IPS-NIHi7 (cell line): Measurements from ENCODE around the gene MIAT.
A peak's percentile ranks its signal among the peaks of the same experiment; 100 is the strongest.

ENCODE experiments used
- DNase-seq: peaks from one replicate; pipeline ENCODE4 v3.0.0; 2012; ENCODE audit warnings: mixed read lengths; ENCODE audit errors: extremely low spot score

MIAT gene

GRCh38 chr22:26632422-26633155 lies 24.8 kb upstream of the MIAT start:
- DNase-seq: no peak

- no peak for DNase-seq
Observed at GRCh38 chr22:26634189-26634588, 23.2 kb upstream of the MIAT start.

GRCh38 chr22:26635117-26635516 lies 22.3 kb upstream of the MIAT start:
- no peak for DNase-seq

- DNase-seq: no peak
Observed at GRCh38 chr22:26636296-26636695, 21.1 kb upstream of the MIAT start.

- no peak for DNase-seq
Observed at GRCh38 chr22:26642465-26643417, 14.6 kb upstream of the MIAT start.

- DNase-seq: no peak
Observed at GRCh38 chr22:26643418-26644100, 13.8 kb upstream of the MIAT start.

GRCh38 chr22:26646158-26646557 lies 11.2 kb upstream of the MIAT start:
- no peak for DNase-seq

GRCh38 chr22:26648011-26648497 lies 9.3 kb upstream of the MIAT start:
- DNase-seq: peak; percentile 51

GRCh38 chr22:26648528-26649388 lies 8.6 kb upstream of the MIAT start:
- DNase-seq: no peak

GRCh38 chr22:26650722-26651421 lies 6.5 kb upstream of the MIAT start:
- DNase-seq: no peak

GRCh38 chr22:26651815-26652214 lies 5.6 kb upstream of the MIAT start:
- no peak for DNase-seq

GRCh38 chr22:26658161-26658560 lies 773 bp downstream of the MIAT start:
- DNase-seq: no peak

- DNase-seq: peak; percentile 87
Observed at GRCh38 chr22:26658671-26659478, 1.5 kb downstream of the MIAT start.

GRCh38 chr22:26660356-26660755 lies 3.0 kb downstream of the MIAT start:
- no peak for DNase-seq

- DNase-seq: peak; percentile 18
Observed at GRCh38 chr22:26660961-26661578, 3.7 kb downstream of the MIAT start.

- no peak for DNase-seq
Observed at GRCh38 chr22:26662160-26662559, 4.8 kb downstream of the MIAT start.

GRCh38 chr22:26663374-26663923 lies 6.1 kb downstream of the MIAT start:
- DNase-seq: no peak

GRCh38 chr22:26665813-26666231 lies 8.4 kb downstream of the MIAT start:
- no peak for DNase-seq

GRCh38 chr22:26667140-26667539 lies 9.8 kb downstream of the MIAT start:
- no peak for DNase-seq
